SH-SY5Y (cell line): ENCODE data around the gene MRPL32.

ENCODE experiments used
- GATA2 ChIP-seq: IDR thresholded peaks from 2 replicates; pipeline ENCODE4 v1.6.1; 2011; ENCODE audit warnings: mild to moderate bottlenecking, low read depth, low read length
- GATA3 ChIP-seq: IDR thresholded peaks from 2 replicates; pipeline ENCODE4 v1.6.1; 2011; ENCODE audit warnings: low read depth, mild to moderate bottlenecking, low read length, moderate library complexity

DNA sequence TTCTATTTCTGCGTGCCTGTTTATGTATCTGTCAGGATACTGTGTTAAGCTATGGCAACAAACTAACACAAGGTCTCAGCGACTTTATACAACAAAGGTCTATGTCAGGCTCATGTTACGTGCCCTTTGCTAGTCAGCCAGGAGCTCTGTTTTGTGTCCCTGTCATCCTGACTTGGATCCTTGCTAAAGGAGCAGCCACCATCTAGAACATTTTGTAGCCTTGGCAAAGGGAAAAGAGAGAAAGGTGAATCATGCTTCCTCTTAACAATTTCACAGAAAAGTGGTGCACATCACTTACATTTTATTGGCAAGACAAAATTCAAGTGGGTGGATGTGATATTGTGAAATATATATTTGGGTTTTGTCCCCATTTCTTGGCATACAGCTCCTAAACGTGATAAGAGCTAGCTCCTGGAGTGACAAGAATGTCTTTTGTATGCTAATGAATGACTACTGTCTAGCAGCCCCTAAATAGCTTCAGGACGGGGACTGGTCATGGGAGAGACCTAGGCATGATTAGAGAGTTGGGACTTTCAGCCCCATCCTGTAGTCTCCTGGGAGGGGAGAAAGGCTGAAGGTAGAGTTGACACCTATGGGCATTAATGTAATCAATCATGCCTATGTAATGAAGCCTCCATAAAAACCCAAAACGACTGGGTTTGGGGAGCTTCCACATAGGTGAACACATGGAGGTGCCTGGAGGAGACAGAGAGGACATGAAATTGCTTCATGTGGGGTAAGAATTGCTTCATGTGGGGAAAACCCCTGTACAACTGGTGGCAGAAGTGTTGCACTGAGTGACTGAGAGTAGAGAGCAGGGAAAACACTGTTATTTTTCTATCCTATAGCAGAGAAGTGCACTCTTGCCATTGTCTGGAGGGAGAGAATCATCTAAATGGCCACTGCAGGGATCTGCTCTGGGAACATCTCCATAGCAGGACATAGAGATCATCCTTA, 33.0 kb downstream of the MRPL32 start:
- TF ChIP-seq GATA2: no peak
- no peak for TF ChIP-seq GATA3
